Muscle of leg (tissue), 11 donors: ENCODE measurements around the gene KCNN3. TPM values are rescaled to one million over a fixed set of nuclear protein-coding genes. Genes with fewer than 3 reads are reported as not detected.

Source experiments
- DNase-seq: peaks from one replicate; pipeline ENCODE4 v3.0.0; 2013
- H3K27ac ChIP-seq: one replicate; pipeline ENCODE4 v1.5.1; 2013; ENCODE audit warnings: mild to moderate bottlenecking, low read length, control low read depth
- H3K27me3 ChIP-seq: one replicate; pipeline ENCODE4 v1.6.1; 2013; ENCODE audit warnings: low read length; ENCODE audit not compliant: control insufficient read depth, insufficient read depth
- H3K36me3 ChIP-seq: one replicate; pipeline ENCODE4 v1.6.1; 2013; ENCODE audit warnings: low read length; ENCODE audit not compliant: control insufficient read depth, insufficient read depth
- H3K4me1 ChIP-seq: one replicate; pipeline ENCODE4 v1.6.1; 2013; ENCODE audit warnings: low read length; ENCODE audit not compliant: control insufficient read depth, insufficient read depth
- H3K4me3 ChIP-seq: one replicate; pipeline ENCODE4 v1.5.1; 2013; ENCODE audit warnings: low read length, control low read depth
- H3K9me3 ChIP-seq: replicated peaks from 2 replicates; pipeline ENCODE4 v1.6.1; 2013; ENCODE audit warnings: low read depth, low read length; ENCODE audit not compliant: control insufficient read depth
- WGBS: methylation state at CpG from one replicate; pipeline ENCODE4 v1.1.5; 2013; ENCODE audit warnings: missing lambda C conversion rate; ENCODE audit not compliant: insufficient coverage; 5-methylcytosine and 5-hydroxymethylcytosine counted together
- polyA plus RNA-seq, 8 donors: library from polyadenylated mRNA; unstranded; fragments of 120-200 nt; gene quantifications; one replicate each; pipeline versions ENCODE4 v1.2.1 to v1.2.3, GENCODE V29; 2013; ENCODE audit warnings: inconsistent platforms in 1 of 8, low replicate concordance in 1 of 8; ENCODE audit not compliant: insufficient read length in 8 of 8, insufficient read depth in 1 of 8
- total RNA-seq: library from RNA; stranded (reverse); fragments of 120-200 nt; gene quantifications from one replicate; pipeline ENCODE4 v1.2.4, GENCODE V29; 2013

The KCNN3 gene
- total and polyA plus RNA-seq, 9 donors = 5.1 to 9.6 (median 7.5) TPM

DNA sequence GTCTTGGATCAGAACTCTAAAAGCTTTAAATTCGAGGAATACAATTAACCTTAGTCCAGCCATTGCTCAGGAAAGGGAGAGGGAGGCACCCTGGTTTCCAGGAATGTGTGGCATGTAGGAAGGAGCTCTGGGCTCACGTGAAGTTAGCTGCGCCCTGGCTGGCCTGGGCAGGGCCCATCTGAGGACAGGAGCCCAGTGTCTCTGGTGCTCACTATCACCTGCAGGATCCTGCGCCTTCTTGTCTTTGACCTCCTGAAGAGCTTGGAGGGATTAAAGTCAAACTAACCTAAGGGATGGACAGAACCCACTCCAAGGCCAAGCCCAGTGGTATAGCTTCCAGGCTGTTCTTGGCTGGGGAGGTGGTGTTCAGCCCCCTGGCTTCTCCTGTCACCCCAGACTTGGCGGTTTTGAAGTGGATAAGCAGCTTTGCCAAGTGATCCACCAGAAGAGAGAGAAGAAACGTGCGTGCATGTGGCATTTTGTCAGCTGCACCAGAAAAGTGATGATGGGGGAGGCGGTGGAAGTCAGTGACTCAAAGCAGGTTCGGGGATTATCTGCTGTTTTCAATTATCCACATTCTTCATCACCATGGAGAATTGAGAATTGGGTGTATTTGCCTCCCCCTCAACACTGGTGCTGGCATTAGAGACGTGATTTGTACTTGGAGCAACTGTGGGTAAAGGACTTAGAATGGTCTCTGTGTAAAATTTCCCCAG is 11.9 kb upstream of the KCNN3 start:
- Histone ChIP-seq H3K4me3 (no peak overlapping the region), H3K27ac (no peak overlapping the region), H3K4me1 (peaks cover 2% of the 10 kb centered on the region), H3K9me3 (no peaks in the 10 kb centered on the region), H3K27me3 (peaks cover 3% of the 10 kb centered on the region), H3K36me3 (no peaks in the 10 kb centered on the region)
- DNase-seq = no peak
- 73% methylated on average over 4 of the region's 10 CpGs for WGBS

DNA sequence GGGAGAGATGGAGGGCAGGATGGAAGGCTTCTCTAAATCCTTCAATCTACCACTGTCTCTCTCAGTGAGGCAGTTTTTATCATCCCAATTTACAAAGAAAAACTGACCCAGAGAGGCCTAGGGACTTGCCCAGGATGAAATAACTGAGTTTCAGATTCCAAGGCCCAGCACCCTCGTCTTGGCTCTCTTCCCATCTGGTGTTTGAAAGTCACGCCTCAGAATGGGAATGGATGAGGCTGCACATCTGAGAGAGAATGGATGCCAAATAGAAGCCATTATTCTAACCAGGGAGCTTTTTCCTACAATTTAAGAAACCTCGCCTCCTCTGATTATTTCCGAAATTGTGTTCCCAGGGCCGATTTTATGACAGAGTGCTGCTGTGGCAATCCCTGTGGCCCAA is 10.6 kb upstream of the KCNN3 start:
- Histone ChIP-seq H3K36me3 (no peaks in the 10 kb centered on the region), H3K4me1 (peaks cover 2% of the 10 kb centered on the region), H3K4me3 (no peak overlapping the region), H3K27ac (no peak overlapping the region), H3K9me3 (no peaks in the 10 kb centered on the region), H3K27me3 (peaks cover 3% of the 10 kb centered on the region)
- DNase-seq = no peak
- WGBS = 77% methylated on average over 3 of the region's 5 CpGs

DNA sequence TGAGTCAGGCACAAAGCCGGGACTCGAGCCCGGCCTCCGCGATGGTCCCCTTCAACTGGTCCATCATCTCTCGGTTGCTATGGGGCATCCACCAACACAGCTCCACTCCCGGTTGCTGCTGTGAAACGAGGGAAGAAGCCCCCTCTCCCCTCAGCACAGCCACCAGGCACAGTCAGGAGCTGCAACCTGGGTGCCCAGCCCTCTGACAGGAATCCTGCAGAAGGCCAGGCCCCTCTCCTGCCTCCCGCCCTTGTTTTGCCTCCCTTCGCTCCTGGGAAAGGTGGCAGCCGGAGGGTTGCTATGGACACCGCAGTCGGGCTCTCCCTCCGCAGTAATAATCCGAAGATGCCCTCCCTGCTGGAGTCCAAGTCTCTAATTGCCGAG is 8.9 kb upstream of the KCNN3 start:
- WGBS = 78% methylated on average over 14 of the region's 16 CpGs

DNA sequence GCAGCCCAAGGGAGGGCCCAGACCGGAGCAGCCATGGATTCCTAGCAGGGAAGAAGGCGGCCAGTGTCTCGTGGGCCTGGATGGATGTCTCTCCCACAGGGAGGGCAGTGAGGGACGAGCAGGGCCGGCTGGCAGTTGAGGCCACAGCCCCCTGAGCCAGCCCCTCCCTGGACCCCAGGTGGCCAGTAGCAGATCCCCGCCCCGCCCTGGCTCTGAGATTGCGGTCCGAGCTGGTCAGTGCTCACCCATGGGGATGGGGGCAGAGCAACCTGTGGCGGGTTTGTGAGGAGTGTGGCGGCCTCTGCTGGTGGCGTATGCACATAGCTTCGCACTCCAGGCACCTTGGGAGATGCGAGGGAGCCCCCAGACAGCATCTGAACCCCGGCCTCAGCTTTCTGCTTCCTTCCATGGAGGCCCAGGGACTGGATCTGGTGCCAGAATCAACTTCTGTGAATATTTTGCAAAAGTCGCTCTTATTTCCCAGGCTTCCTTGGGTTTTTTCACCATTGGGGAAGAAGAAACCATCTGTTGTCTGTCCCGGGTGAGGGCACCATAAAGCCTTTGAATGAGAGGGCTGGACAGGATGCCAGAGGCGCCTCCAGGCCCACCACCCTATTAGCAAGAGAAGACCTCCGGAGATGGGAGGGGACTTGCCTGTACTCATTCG is 8.4 kb upstream of the KCNN3 start:
- Histone ChIP-seq H3K4me3 (no peak overlapping the region), H3K36me3 (no peaks in the 10 kb centered on the region), H3K27me3 (peaks cover 3% of the 10 kb centered on the region), H3K4me1 (peaks cover 2% of the 10 kb centered on the region), H3K27ac (no peak overlapping the region), H3K9me3 (no peaks in the 10 kb centered on the region)
- 16% methylated on average over 19 of the region's 20 CpGs for WGBS
- DNase-seq = peak; percentile 74

More for the DNA sequence above, 8.9 kb upstream of the KCNN3 start:
- Histone ChIP-seq H3K27me3 (peaks cover 3% of the 10 kb centered on the region), H3K27ac (no peak overlapping the region), H3K9me3 (no peaks in the 10 kb centered on the region), H3K4me3 (no peak overlapping the region), H3K4me1 (peaks cover 2% of the 10 kb centered on the region), H3K36me3 (no peaks in the 10 kb centered on the region)
- no peak for DNase-seq

DNA sequence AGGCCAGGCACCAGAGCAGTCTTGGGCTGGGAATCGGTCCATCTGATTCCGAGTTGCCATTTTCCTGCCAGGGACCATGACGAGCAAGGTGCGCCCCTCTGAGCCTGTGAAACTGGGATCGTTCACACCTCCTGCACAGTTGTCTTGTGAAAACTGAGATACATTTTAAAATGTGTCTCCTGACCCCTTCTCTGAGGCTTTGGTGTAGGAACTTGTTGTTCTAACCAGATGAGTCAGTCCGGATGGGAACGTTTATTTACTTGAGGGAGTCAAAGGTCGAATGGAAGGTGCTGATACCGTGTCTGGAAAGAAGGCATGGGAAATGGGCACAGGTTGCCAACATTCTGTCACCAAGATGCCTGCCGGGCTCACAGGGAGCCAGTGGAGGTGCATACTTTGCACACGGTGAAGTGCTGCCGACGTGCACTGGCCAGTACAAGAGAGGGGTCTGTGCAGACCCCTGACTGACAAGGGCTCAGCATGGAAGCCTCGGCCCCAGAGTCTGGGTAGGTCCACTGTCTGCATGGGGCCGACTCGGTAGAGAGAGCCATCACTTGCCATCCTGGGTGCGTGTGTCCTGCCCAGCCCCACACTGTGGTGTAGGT is 7.4 kb upstream of the KCNN3 start:
- Histone ChIP-seq H3K36me3 (no peaks in the 10 kb centered on the region), H3K27ac (no peak overlapping the region), H3K4me1 (peaks cover 2% of the 10 kb centered on the region), H3K27me3 (peaks cover 3% of the 10 kb centered on the region), H3K9me3 (no peaks in the 10 kb centered on the region), H3K4me3 (no peak overlapping the region)
- DNase-seq = no peak
- 68% methylated on average over 16 of the region's 17 CpGs for WGBS

DNA sequence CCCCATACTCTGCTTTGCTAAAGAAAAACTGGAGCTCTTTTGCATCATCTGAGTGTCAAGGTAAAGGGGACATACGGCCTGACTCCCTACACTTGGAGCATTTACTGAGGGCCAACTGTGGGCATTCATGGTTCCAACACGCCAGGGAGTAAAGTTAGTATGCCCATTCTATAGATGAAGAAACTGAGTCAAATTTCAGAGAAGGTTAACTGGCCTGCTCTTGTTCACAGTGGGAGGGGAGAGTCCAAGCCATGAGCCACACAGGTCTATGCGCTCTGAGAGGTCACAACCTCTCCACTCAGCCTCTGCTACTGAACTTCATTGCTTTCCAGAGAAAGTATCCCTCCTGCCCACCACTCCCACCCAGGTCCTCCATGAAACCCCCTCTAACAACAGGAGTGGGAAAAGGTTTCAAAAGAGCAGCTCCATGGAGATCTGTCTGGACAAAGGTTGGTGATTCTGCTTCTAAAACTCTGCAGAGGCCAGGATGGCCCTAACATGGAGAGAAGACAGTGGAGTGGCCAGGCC is 6.8 kb upstream of the KCNN3 start:
- WGBS = no CpG with 5 or more reads among the region's 3 CpGs
- DNase-seq = no peak
- Histone ChIP-seq H3K9me3 (no peaks in the 10 kb centered on the region), H3K27ac (no peak overlapping the region), H3K4me1 (peaks cover 2% of the 10 kb centered on the region), H3K27me3 (peaks cover 3% of the 10 kb centered on the region), H3K4me3 (no peak overlapping the region), H3K36me3 (no peaks in the 10 kb centered on the region)

DNA sequence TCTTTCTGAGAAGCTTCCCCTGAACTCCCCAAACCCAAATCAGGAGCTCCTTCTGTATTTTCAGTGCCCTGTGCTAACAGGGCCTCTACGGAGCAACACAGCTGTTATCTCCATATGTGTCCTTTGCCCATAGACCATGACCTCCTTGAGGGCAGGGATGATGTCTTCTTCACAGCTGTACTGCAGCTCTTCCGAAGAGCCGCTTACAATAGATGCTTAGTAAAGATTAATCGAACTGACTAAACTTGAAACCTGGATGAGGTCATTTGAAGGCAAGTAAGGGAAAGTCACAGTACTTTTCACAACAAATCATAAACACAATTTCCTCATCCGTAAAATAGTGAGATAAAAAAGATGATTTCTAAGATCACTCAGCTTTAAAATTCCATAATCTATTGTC is 4.4 kb upstream of the KCNN3 start:
- H3K9me3 ChIP-seq = no peaks in the 10 kb centered on the region
- H3K27me3 ChIP-seq = peaks cover under 1% of the 10 kb centered on the region
- H3K4me1 ChIP-seq = peaks cover 20% of the 10 kb centered on the region
- no peaks in the 10 kb centered on the region for H3K36me3 ChIP-seq
- no peak for DNase-seq
- no peak overlapping the region for H3K4me3 ChIP-seq
- H3K27ac ChIP-seq = no peak overlapping the region
- WGBS = 80% methylated on average over 1 of the region's 5 CpGs

DNA sequence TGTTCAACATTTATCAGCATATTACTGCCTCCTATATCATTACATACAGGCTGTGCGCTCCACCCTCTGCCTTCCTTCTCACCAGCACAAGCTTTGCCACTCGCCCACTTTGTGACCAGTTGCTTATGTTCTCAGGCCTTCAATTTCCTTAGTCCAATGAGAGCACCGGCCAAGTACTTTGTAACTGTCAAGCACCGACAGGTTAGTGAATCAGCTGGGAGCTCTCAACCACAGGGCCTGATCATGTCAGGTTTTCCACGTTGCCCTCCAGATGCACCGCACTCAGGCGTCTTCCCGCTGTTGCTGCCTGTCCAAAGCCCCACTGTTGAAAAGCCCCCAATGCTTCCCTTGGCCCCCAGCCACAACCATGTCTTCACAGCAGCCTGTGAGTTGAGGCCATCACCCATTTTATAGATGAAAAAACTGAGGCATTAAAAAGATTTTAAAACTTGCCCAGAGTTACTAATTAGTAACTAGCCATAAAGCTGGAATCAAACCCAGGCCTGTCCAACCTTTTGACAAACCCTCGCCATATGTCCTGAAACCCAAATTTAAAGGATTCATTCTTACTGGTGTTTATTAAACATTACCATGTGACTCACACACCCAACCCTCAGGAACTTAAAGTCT is 3.4 kb upstream of the KCNN3 start:
- H3K4me1 ChIP-seq = peaks cover 30% of the 10 kb centered on the region
- no peak for DNase-seq
- WGBS = 88% methylated on average over 5 of the region's 9 CpGs

DNA sequence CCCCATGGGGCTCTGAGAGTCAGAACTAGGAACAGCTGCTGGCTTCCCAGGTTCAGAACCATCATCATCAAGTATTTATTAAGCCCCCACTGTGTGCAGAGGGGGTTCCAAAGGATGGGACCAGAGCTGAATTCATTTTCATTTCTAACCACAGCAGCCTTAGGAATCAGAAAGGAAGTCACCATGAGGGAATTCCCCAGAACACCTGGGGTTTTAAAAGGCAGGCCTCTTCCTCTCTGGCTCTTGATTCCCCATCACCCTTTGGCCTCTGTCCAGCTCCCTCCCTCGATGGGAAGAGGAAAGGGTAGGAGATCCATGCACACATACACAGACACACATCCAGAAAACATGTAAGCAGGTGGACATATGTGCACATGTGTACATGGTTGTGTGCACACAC is 1.3 kb upstream of the KCNN3 start:
- no CpG with 5 or more reads among the region's 1 CpG for WGBS
- Histone ChIP-seq H3K9me3 (no peaks in the 10 kb centered on the region), H3K27ac (no peak overlapping the region), H3K27me3 (peaks cover 8% of the 10 kb centered on the region), H3K4me3 (no peak overlapping the region), H3K4me1 (peaks cover 48% of the 10 kb centered on the region), H3K36me3 (no peaks in the 10 kb centered on the region)
- no peak for DNase-seq

More for the DNA sequence above, 3.4 kb upstream of the KCNN3 start:
- no peaks in the 10 kb centered on the region for H3K36me3 ChIP-seq
- peaks cover 3% of the 10 kb centered on the region for H3K27me3 ChIP-seq
- no peak overlapping the region for H3K27ac ChIP-seq
- no peak overlapping the region for H3K4me3 ChIP-seq
- H3K9me3 ChIP-seq = no peaks in the 10 kb centered on the region

DNA sequence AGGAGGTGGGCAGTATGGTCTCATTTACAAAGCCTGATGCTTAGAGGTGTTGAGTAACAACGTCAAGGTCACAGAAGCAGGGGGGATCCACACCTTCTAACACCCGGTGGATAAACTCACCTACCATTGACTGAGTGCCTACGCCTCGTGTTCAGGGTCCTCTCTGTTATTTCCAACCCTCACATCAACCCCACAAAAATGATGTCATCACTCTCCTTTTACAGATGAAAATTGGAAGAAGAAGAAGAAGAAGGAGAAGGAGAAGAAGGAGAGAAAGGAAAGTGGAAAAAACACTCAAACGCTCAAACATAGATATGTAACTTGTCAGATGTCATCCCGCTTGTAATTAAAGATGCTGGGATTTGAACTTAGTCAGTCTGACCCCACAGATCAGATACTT is 653 bp upstream of the KCNN3 start:
- WGBS = no CpG with 5 or more reads among the region's 6 CpGs
- Histone ChIP-seq H3K4me1 (peaks cover 54% of the 10 kb centered on the region), H3K27me3 (peaks cover 8% of the 10 kb centered on the region), H3K36me3 (no peaks in the 10 kb centered on the region), H3K4me3 (no peak overlapping the region), H3K9me3 (no peaks in the 10 kb centered on the region), H3K27ac (no peak overlapping the region)
- no peak for DNase-seq
